ENCODE data around the gene MLLT10.

GRCh38 chr10:21744223-21744622 is 210.2 kb downstream of the MLLT10 start:
- TF ChIP-seq POLR2AphosphoS5 (IDR thresholded peaks at IDR 0.05) (no peak), CTCF (IDR thresholded peaks at IDR 0.05) (no peak), EP300 (IDR thresholded peaks at IDR 0.05) (no peak)
